IPS-20b (cell line): Measurements from ENCODE around the gene YBEY.
A peak's percentile ranks its signal among the peaks of the same experiment; 100 is the strongest.

Experiments
- H3K27ac ChIP-seq: one replicate; pipeline ENCODE4 v1.5.1; 2013; ENCODE audit warnings: low read length
- H3K27me3 ChIP-seq: 2 replicates; pipeline ENCODE4 v1.6.1; 2013; ENCODE audit warnings: mild to moderate bottlenecking, low read length, inconsistent platforms; ENCODE audit not compliant: insufficient read depth
- H3K36me3 ChIP-seq: 2 replicates; pipeline ENCODE4 v1.6.1; 2013; ENCODE audit warnings: low read depth, mild to moderate bottlenecking, inconsistent platforms, low read length, moderate library complexity; ENCODE audit not compliant: insufficient read depth
- H3K4me1 ChIP-seq: 2 replicates; pipeline ENCODE4 v1.6.1; 2013; ENCODE audit warnings: mild to moderate bottlenecking, control low read depth, inconsistent platforms, low read length, moderate library complexity; ENCODE audit not compliant: insufficient read depth
- H3K4me3 ChIP-seq: 2 replicates; pipeline ENCODE4 v1.5.1; 2013; ENCODE audit warnings: mild to moderate bottlenecking, low read length, inconsistent platforms
- H3K9ac ChIP-seq: 2 replicates; pipeline ENCODE4 v1.6.1; 2013; ENCODE audit warnings: low read depth, mild to moderate bottlenecking, inconsistent platforms, low read length, moderate library complexity
- H3K9me3 ChIP-seq: 2 replicates; pipeline ENCODE4 v1.6.1; 2013; ENCODE audit warnings: mild to moderate bottlenecking, low read depth, low read length, inconsistent platforms; ENCODE audit not compliant: insufficient read depth

The YBEY gene

GRCh38 chr21:46266946-46267345 is 19.2 kb upstream of the YBEY start:
- H3K4me1 ChIP-seq, result no peaks in the 10 kb centered on the region
- no peak overlapping the region for H3K27ac ChIP-seq
- H3K36me3 ChIP-seq, result peaks cover 90% of the 10 kb centered on the region
- no peaks in the 10 kb centered on the region for H3K27me3 ChIP-seq
- no peak overlapping the region for H3K9ac ChIP-seq
- H3K9me3 ChIP-seq, result no peaks in the 10 kb centered on the region
- no peak overlapping the region for H3K4me3 ChIP-seq

GRCh38 chr21:46268371-46268770 is 17.8 kb upstream of the YBEY start:
- H3K4me3 ChIP-seq, result no peak overlapping the region
- H3K4me1 ChIP-seq, result no peaks in the 10 kb centered on the region
- peaks cover 94% of the 10 kb centered on the region for H3K36me3 ChIP-seq
- H3K27ac ChIP-seq, result no peak overlapping the region
- no peaks in the 10 kb centered on the region for H3K27me3 ChIP-seq
- H3K9me3 ChIP-seq, result no peaks in the 10 kb centered on the region
- H3K9ac ChIP-seq, result no peak overlapping the region

GRCh38 chr21:46269466-46269865 is 16.7 kb upstream of the YBEY start:
- no peak overlapping the region for H3K4me3 ChIP-seq
- no peak overlapping the region for H3K27ac ChIP-seq
- no peaks in the 10 kb centered on the region for H3K9me3 ChIP-seq
- H3K36me3 ChIP-seq, result peaks cover 96% of the 10 kb centered on the region
- H3K27me3 ChIP-seq, result no peaks in the 10 kb centered on the region
- no peaks in the 10 kb centered on the region for H3K4me1 ChIP-seq
- H3K9ac ChIP-seq, result no peak overlapping the region

- no peak overlapping the region for H3K27ac ChIP-seq
- no peaks in the 10 kb centered on the region for H3K27me3 ChIP-seq
- H3K36me3 ChIP-seq, result peaks cover 94% of the 10 kb centered on the region
- H3K9ac ChIP-seq, result no peak overlapping the region
- no peaks in the 10 kb centered on the region for H3K9me3 ChIP-seq
- H3K4me1 ChIP-seq, result no peaks in the 10 kb centered on the region
- no peak overlapping the region for H3K4me3 ChIP-seq
These were observed 12.8 kb upstream of the YBEY start for GRCh38 chr21:46273341-46273740.

- H3K36me3 ChIP-seq, result peaks cover 93% of the 10 kb centered on the region
- H3K27ac ChIP-seq, result no peak overlapping the region
- no peaks in the 10 kb centered on the region for H3K4me1 ChIP-seq
- no peak overlapping the region for H3K4me3 ChIP-seq
- H3K9ac ChIP-seq, result no peak overlapping the region
- H3K27me3 ChIP-seq, result no peaks in the 10 kb centered on the region
- H3K9me3 ChIP-seq, result no peaks in the 10 kb centered on the region
These were observed 11.2 kb upstream of the YBEY start for GRCh38 chr21:46274797-46275390.

GRCh38 chr21:46284077-46284644 is 2.0 kb upstream of the YBEY start:
- Histone ChIP-seq H3K36me3 (peaks cover 53% of the 10 kb centered on the region), H3K4me3 (peak overlapping the region; percentile 99; the same call in 1 of the 2 replicates), H3K9me3 (no peaks in the 10 kb centered on the region), H3K27me3 (no peaks in the 10 kb centered on the region), H3K27ac (no peak overlapping the region), H3K4me1 (peaks cover 24% of the 10 kb centered on the region), H3K9ac (peak overlapping the region; percentile 99; the same call in 1 of the 2 replicates)

GRCh38 chr21:46284733-46285132 is 1.4 kb upstream of the YBEY start:
- peak overlapping the region; percentile 99 for H3K4me3 ChIP-seq
- peaks cover 24% of the 10 kb centered on the region for H3K4me1 ChIP-seq
- no peak overlapping the region for H3K27ac ChIP-seq
- H3K9ac ChIP-seq, result peak overlapping the region; percentile 99; the same call in 1 of the 2 replicates
- H3K27me3 ChIP-seq, result no peaks in the 10 kb centered on the region
- no peaks in the 10 kb centered on the region for H3K9me3 ChIP-seq
- peaks cover 49% of the 10 kb centered on the region for H3K36me3 ChIP-seq

- Histone ChIP-seq H3K27me3 (no peaks in the 10 kb centered on the region), H3K4me1 (peaks cover 24% of the 10 kb centered on the region), H3K36me3 (peaks cover 46% of the 10 kb centered on the region), H3K9ac (peak within 1 kb of the TSS; percentile 99), H3K4me3 (peak within 1 kb of the TSS; percentile 99), H3K27ac (peak within 1 kb of the TSS; percentile 96), H3K9me3 (no peaks in the 10 kb centered on the region)
These were observed 908 bp upstream of the YBEY start, which contains the start of gene MCM3AP for GRCh38 chr21:46285206-46285661. Gene MCM3AP, minus strand, starts transcription at chr21:46285611. Its CDS starts 325 bp downstream, at chr21:46285286.

- H3K4me1 ChIP-seq, result peaks cover 24% of the 10 kb centered on the region
- peak overlapping the region; percentile 99 for H3K4me3 ChIP-seq
- H3K9me3 ChIP-seq, result no peaks in the 10 kb centered on the region
These were observed 483 bp downstream of the YBEY start for GRCh38 chr21:46286648-46287002.

GRCh38 chr21:46287541-46287940 is 1.4 kb downstream of the YBEY start:
- Histone ChIP-seq H3K36me3 (peaks cover 40% of the 10 kb centered on the region), H3K9ac (peak overlapping the region; percentile 99; the same call in 1 of the 2 replicates), H3K27ac (no peak overlapping the region), H3K4me1 (peaks cover 24% of the 10 kb centered on the region), H3K9me3 (no peaks in the 10 kb centered on the region), H3K4me3 (peak overlapping the region; percentile 99), H3K27me3 (no peaks in the 10 kb centered on the region)

More at GRCh38 chr21:46286648-46287002, 483 bp downstream of the YBEY start:
- Histone ChIP-seq H3K27me3 (no peaks in the 10 kb centered on the region), H3K9ac (peak overlapping the region; percentile 99), H3K27ac (peak overlapping the region; percentile 96), H3K36me3 (peaks cover 39% of the 10 kb centered on the region)

- Histone ChIP-seq H3K27ac (no peak overlapping the region), H3K4me1 (peaks cover 14% of the 10 kb centered on the region), H3K36me3 (peaks cover 20% of the 10 kb centered on the region), H3K4me3 (no peak overlapping the region), H3K27me3 (no peaks in the 10 kb centered on the region), H3K9ac (no peak overlapping the region), H3K9me3 (no peaks in the 10 kb centered on the region)
These were observed 3.6 kb downstream of the YBEY start for GRCh38 chr21:46289655-46290179.

- no peak overlapping the region for H3K9ac ChIP-seq
- H3K36me3 ChIP-seq, result peaks cover 17% of the 10 kb centered on the region
- H3K9me3 ChIP-seq, result no peaks in the 10 kb centered on the region
- no peak overlapping the region for H3K27ac ChIP-seq
- H3K27me3 ChIP-seq, result no peaks in the 10 kb centered on the region
- H3K4me3 ChIP-seq, result no peak overlapping the region
- H3K4me1 ChIP-seq, result peaks cover 9% of the 10 kb centered on the region
These were observed 5.4 kb downstream of the YBEY start for GRCh38 chr21:46291561-46291960.
